H9 (cell line): ENCODE results near the gene SLC23A2. TPM values are rescaled to one million over a fixed set of nuclear protein-coding genes. Genes with fewer than 3 reads are reported as not detected.
A peak's percentile ranks its signal among the peaks of the same experiment; 100 is the strongest.

Source experiments
- DNase-seq: peaks from one replicate; pipeline ENCODE4 v3.0.0-alpha.2; 2017
- H2AFZ ChIP-seq: one replicate; pipeline ENCODE4 v1.6.1; 2013; ENCODE audit warnings: mild to moderate bottlenecking, low read length, control low read depth, moderate library complexity
- H2AK5ac ChIP-seq: 2 replicates; pipeline ENCODE4 v1.6.1; 2013; ENCODE audit warnings: low read length, control low read depth, mixed read lengths; ENCODE audit not compliant: insufficient read length
- H2BK120ac ChIP-seq: one replicate; pipeline ENCODE4 v1.6.1; 2013; ENCODE audit warnings: low read depth, mild to moderate bottlenecking, low read length, control low read depth, inconsistent platforms; ENCODE audit not compliant: poor library complexity, severe bottlenecking
- H2BK12ac ChIP-seq: 2 replicates; pipeline ENCODE4 v1.6.1; 2013; ENCODE audit warnings: low read length, control low read depth, mixed read lengths, low read depth; ENCODE audit not compliant: insufficient read length
- H2BK15ac ChIP-seq: 2 replicates; pipeline ENCODE4 v1.6.1; 2013; ENCODE audit warnings: low read depth, low read length, control low read depth
- H2BK20ac ChIP-seq: one replicate; pipeline ENCODE4 v1.6.1; 2013; ENCODE audit warnings: low read depth, mild to moderate bottlenecking, low read length, control low read depth, inconsistent platforms; ENCODE audit not compliant: poor library complexity, severe bottlenecking
- H2BK5ac ChIP-seq: 2 replicates; pipeline ENCODE4 v1.6.1; 2013; ENCODE audit warnings: low read length, control low read depth, mixed read lengths; ENCODE audit not compliant: insufficient read length
- H3K14ac ChIP-seq: 2 replicates; pipeline ENCODE4 v1.6.1; 2013; ENCODE audit warnings: low read length, control low read depth; ENCODE audit not compliant: insufficient read depth
- H3K18ac ChIP-seq: 2 replicates; pipeline ENCODE4 v1.6.1; 2013; ENCODE audit warnings: low read depth, mild to moderate bottlenecking, mixed read lengths, low read length, control low read depth; ENCODE audit not compliant: insufficient read length
- H3K23ac ChIP-seq: 2 replicates; pipeline ENCODE4 v1.6.1; 2013; ENCODE audit warnings: low read length, control low read depth, mixed read lengths, low read depth; ENCODE audit not compliant: insufficient read length
- H3K23me2 ChIP-seq: 2 replicates; pipeline ENCODE4 v1.6.1; 2013; ENCODE audit warnings: low read depth, mild to moderate bottlenecking, mixed read lengths, low read length, control low read depth; ENCODE audit not compliant: insufficient read length, poor library complexity, severe bottlenecking
- H3K27ac ChIP-seq: 2 replicates; pipeline ENCODE4 v1.5.1; 2013; ENCODE audit warnings: low read length, control low read depth, mixed read lengths, low read depth; ENCODE audit not compliant: insufficient read length
- H3K27me3 ChIP-seq: 2 replicates; pipeline ENCODE4 v1.6.1; 2013; ENCODE audit warnings: low read length, control low read depth, inconsistent platforms; ENCODE audit not compliant: insufficient read depth
- H3K4ac ChIP-seq: 2 replicates; pipeline ENCODE4 v1.6.1; 2013; ENCODE audit warnings: low read depth, mild to moderate bottlenecking, control low read depth, inconsistent platforms, low read length, moderate library complexity
- H3K4me1 ChIP-seq: 2 replicates; pipeline ENCODE4 v1.6.1; 2013; ENCODE audit warnings: low read length, control low read depth, inconsistent platforms; ENCODE audit not compliant: insufficient read depth
- H3K4me2 ChIP-seq: 2 replicates; pipeline ENCODE4 v1.6.1; 2013; ENCODE audit warnings: low read length, control low read depth, mixed read lengths; ENCODE audit not compliant: insufficient read length, insufficient read depth
- H3K56ac ChIP-seq: 2 replicates; pipeline ENCODE4 v1.6.1; 2013; ENCODE audit warnings: low read depth, mild to moderate bottlenecking, mixed read lengths, low read length, control low read depth; ENCODE audit not compliant: insufficient read length
- H3K79me1 ChIP-seq: 2 replicates; pipeline ENCODE4 v1.6.1; 2013; ENCODE audit warnings: low read depth, mild to moderate bottlenecking, moderate library complexity, low read length, control low read depth, inconsistent platforms; ENCODE audit not compliant: insufficient read depth, poor library complexity, severe bottlenecking
- H3K79me2 ChIP-seq: 2 replicates; pipeline ENCODE4 v1.6.1; 2013; ENCODE audit warnings: low read length, control low read depth, inconsistent platforms; ENCODE audit not compliant: insufficient read depth
- H3K9ac ChIP-seq: 2 replicates; pipeline ENCODE4 v1.6.1; 2013; ENCODE audit warnings: low read length, control low read depth, mixed read lengths; ENCODE audit not compliant: insufficient read length; ENCODE audit errors: extremely low read depth
- H3K9me3 ChIP-seq: one replicate; pipeline ENCODE4 v1.6.1; 2013; ENCODE audit warnings: low read depth, low read length, inconsistent platforms; ENCODE audit not compliant: control insufficient read depth
- H3T11ph ChIP-seq: one replicate; pipeline ENCODE4 v1.6.1; 2013; ENCODE audit warnings: mild to moderate bottlenecking, low read length, control low read depth, inconsistent platforms
- H4K20me1 ChIP-seq: one replicate; pipeline ENCODE4 v1.6.1; 2013; ENCODE audit not compliant: control insufficient read depth, insufficient read length, insufficient read depth
- H4K5ac ChIP-seq: 2 replicates; pipeline ENCODE4 v1.6.1; 2013; ENCODE audit warnings: low read depth, mild to moderate bottlenecking, mixed read lengths, low read length, control low read depth; ENCODE audit not compliant: insufficient read length
- H4K8ac ChIP-seq: replicated peaks from 2 replicates; pipeline ENCODE4 v1.6.1; 2013; ENCODE audit warnings: low read length, control low read depth, mixed read lengths, low read depth; ENCODE audit not compliant: insufficient read length
- H4K91ac ChIP-seq: 2 replicates; pipeline ENCODE4 v1.6.1; 2013; ENCODE audit warnings: low read depth, mild to moderate bottlenecking, moderate library complexity, mixed read lengths, low read length, control low read depth; ENCODE audit not compliant: insufficient read length
- H3K27ac Mint-ChIP-seq, 3 experiments: 2 replicates in 2 of 3; 3 replicates in 1 of 3; pipeline ENCODE4 v1.8.0; 2020 to 2021; ENCODE audit warnings: mixed read lengths in 3 of 3, mild to moderate bottlenecking in 1 of 3, moderate library complexity in 1 of 3
- H3K27me3 Mint-ChIP-seq: 2 replicates; pipeline ENCODE4 v1.8.0; 2021; ENCODE audit warnings: low read depth, mild to moderate bottlenecking, moderate library complexity, mixed read lengths
- H3K36me3 Mint-ChIP-seq, 3 experiments: 2 replicates in 2 of 3; 3 replicates in 1 of 3; pipeline ENCODE4 v1.8.0; 2020 to 2021; ENCODE audit warnings: low read depth in 3 of 3, mixed read lengths in 3 of 3; ENCODE audit not compliant: insufficient read depth in 1 of 3
- H3K4me1 Mint-ChIP-seq, 2 experiments: 2 replicates each; pipeline ENCODE4 v1.8.0; 2020; ENCODE audit warnings: mixed read lengths in 2 of 2
- H3K4me3 Mint-ChIP-seq, 2 experiments: 2 replicates in 1 of 2; 3 replicates in 1 of 2; pipeline ENCODE4 v1.8.0; 2020 to 2021; ENCODE audit warnings: mild to moderate bottlenecking in 2 of 2, mixed read lengths in 2 of 2, moderate library complexity in 1 of 2
- H3K9me3 Mint-ChIP-seq, 2 experiments: 2 replicates in 1 of 2; 3 replicates in 1 of 2; pipeline ENCODE4 v1.8.0; 2020; ENCODE audit warnings: mild to moderate bottlenecking in 2 of 2, mixed read lengths in 2 of 2, moderate library complexity in 1 of 2
- CTCF ChIP-seq: fragments of 200-600 bp; sonication (generic); conservative IDR thresholded peaks from 3 replicates; pipeline ENCODE4 v1.8.0; 2021; ENCODE audit warnings: antibody characterized with exemption, mild to moderate bottlenecking
- WGBS: extraction: QIAGEN DNeasy Blood & Tissue Kit; methylation state at CpG from one replicate; pipeline ENCODE4 v1.1.7; 2013; ENCODE audit warnings: missing lambda C conversion rate, low lambda C conversion rate, mixed read lengths; ENCODE audit not compliant: insufficient read length; ENCODE audit errors: extremely low coverage; 5-methylcytosine and 5-hydroxymethylcytosine counted together
- total RNA-seq: library from RNA; stranded (reverse); gene quantifications from 2 replicates; pipeline ENCODE4 v1.2.1, GENCODE V29; 2021

The SLC23A2 gene
- total RNA-seq, 1 experiment from 2014 or later: 16.5 TPM

- DNase-seq: no peak
- Histone ChIP-seq H3K9ac (no peak overlapping the region), H3K79me2 (no peaks in the 10 kb centered on the region), H3K23ac (no peak overlapping the region), H3K23me2 (no peaks in the 10 kb centered on the region), H2BK120ac (no peak overlapping the region), H3K18ac (no peak overlapping the region), H3K14ac (no peak overlapping the region), H3K9me3 (no peaks in the 10 kb centered on the region), H3T11ph (no peak overlapping the region), H2BK20ac (no peak overlapping the region), H3K4ac (no peak overlapping the region), H4K5ac (no peak overlapping the region), H2AFZ (no peak overlapping the region), H3K79me1 (no peaks in the 10 kb centered on the region), H3K27ac (no peak overlapping the region), H2BK15ac (no peak overlapping the region), H3K4me1 (no peaks in the 10 kb centered on the region; the same call in 1 of the 2 replicates), H2AK5ac (no peak overlapping the region), H2BK5ac (no peak overlapping the region), H4K91ac (no peak overlapping the region), H3K27me3 (no peaks in the 10 kb centered on the region), H3K4me2 (no peak overlapping the region), H2BK12ac (no peak overlapping the region), H3K56ac (no peak overlapping the region), H4K8ac (no peak overlapping the region), H4K20me1 (no peaks in the 10 kb centered on the region)
- peak overlapping the region in 1 of 3 experiments; percentile 41; a peak in 1 of 7 replicates for H3K27ac Mint-ChIP-seq
- no CpG with 5 or more reads among the region's 3 CpGs for WGBS
- TF ChIP-seq CTCF: no peak
- H3K36me3 Mint-ChIP-seq: no peaks in the 10 kb centered on the region; a peak in 2 of 7 replicates
- H3K27me3 Mint-ChIP-seq: no peaks in the 10 kb centered on the region; the same call in 1 of the 2 replicates
- no peak overlapping the region for H3K4me3 Mint-ChIP-seq
- no peaks in the 10 kb centered on the region for H3K9me3 Mint-ChIP-seq
- peaks cover 16 to 22% of the 10 kb centered on the region in 2 experiments for H3K4me1 Mint-ChIP-seq
Observed at GRCh38 chr20:4951299-4951698, 50.0 kb downstream of the SLC23A2 start.
